ENCODE measurements around the gene ADRA2C.

DNA sequence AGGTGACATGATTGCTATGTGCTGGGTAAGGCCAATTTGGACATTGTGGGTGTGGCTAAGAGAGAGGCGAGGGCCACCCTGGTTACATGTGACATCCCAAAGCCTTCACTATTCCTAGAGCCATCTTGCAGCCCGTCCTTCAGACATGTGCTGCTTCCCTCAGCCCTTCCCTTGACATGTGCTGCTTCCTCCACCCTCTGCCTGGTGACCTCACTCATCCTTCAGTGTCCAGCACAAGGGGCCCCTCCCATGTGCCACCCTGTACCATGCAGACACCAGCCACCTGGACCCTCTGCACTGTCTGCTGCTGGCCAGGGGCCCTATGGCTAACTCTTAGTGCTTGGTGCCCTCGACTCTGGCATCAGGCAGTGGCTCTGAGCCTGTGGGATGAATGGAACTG, 27.4 kb downstream of the ADRA2C start:
- TF ChIP-seq, protein P1, sequence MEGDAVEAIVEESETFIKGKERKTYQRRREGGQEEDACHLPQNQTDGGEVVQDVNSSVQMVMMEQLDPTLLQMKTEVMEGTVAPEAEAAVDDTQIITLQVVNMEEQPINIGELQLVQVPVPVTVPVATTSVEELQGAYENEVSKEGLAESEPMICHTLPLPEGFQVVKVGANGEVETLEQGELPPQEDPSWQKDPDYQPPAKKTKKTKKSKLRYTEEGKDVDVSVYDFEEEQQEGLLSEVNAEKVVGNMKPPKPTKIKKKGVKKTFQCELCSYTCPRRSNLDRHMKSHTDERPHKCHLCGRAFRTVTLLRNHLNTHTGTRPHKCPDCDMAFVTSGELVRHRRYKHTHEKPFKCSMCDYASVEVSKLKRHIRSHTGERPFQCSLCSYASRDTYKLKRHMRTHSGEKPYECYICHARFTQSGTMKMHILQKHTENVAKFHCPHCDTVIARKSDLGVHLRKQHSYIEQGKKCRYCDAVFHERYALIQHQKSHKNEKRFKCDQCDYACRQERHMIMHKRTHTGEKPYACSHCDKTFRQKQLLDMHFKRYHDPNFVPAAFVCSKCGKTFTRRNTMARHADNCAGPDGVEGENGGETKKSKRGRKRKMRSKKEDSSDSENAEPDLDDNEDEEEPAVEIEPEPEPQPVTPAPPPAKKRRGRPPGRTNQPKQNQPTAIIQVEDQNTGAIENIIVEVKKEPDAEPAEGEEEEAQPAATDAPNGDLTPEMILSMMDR (conservative IDR thresholded peaks at IDR 0.05; ENCODE audit: low read depth in 2 of 2) = no peak
- TF ChIP-seq CREB1 (CRISPR knock-in tag; IDR thresholded peaks at IDR 0.05; ENCODE audit: low read depth) (no peak), EZH2 (IDR thresholded peaks at IDR 0.05; ENCODE audit: low read depth, unreplicated experiment) (no peak), POLR2AphosphoS5 (IDR thresholded peaks at IDR 0.05; ENCODE audit: low read depth) (no peak), JUNB (IDR thresholded peaks at IDR 0.05; ENCODE audit: unreplicated experiment) (no peak), EZH2phosphoT487 (IDR thresholded peaks at IDR 0.05; ENCODE audit: unreplicated experiment) (no peak), STAT1 (IDR thresholded peaks at IDR 0.05; ENCODE audit: unreplicated experiment) (no peak), NANOG (IDR thresholded peaks at IDR 0.05; ENCODE audit: borderline replicate concordance) (no peak), ZNF331 (CRISPR knock-in tag; IDR thresholded peaks at IDR 0.05; ENCODE audit: low read depth) (no peak)
- TF ChIP-seq, protein P2, sequence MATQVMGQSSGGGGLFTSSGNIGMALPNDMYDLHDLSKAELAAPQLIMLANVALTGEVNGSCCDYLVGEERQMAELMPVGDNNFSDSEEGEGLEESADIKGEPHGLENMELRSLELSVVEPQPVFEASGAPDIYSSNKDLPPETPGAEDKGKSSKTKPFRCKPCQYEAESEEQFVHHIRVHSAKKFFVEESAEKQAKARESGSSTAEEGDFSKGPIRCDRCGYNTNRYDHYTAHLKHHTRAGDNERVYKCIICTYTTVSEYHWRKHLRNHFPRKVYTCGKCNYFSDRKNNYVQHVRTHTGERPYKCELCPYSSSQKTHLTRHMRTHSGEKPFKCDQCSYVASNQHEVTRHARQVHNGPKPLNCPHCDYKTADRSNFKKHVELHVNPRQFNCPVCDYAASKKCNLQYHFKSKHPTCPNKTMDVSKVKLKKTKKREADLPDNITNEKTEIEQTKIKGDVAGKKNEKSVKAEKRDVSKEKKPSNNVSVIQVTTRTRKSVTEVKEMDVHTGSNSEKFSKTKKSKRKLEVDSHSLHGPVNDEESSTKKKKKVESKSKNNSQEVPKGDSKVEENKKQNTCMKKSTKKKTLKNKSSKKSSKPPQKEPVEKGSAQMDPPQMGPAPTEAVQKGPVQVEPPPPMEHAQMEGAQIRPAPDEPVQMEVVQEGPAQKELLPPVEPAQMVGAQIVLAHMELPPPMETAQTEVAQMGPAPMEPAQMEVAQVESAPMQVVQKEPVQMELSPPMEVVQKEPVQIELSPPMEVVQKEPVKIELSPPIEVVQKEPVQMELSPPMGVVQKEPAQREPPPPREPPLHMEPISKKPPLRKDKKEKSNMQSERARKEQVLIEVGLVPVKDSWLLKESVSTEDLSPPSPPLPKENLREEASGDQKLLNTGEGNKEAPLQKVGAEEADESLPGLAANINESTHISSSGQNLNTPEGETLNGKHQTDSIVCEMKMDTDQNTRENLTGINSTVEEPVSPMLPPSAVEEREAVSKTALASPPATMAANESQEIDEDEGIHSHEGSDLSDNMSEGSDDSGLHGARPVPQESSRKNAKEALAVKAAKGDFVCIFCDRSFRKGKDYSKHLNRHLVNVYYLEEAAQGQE (IDR thresholded peaks at IDR 0.05; ENCODE audit: unreplicated experiment) = no peak
- TF ChIP-seq, protein P3, sequence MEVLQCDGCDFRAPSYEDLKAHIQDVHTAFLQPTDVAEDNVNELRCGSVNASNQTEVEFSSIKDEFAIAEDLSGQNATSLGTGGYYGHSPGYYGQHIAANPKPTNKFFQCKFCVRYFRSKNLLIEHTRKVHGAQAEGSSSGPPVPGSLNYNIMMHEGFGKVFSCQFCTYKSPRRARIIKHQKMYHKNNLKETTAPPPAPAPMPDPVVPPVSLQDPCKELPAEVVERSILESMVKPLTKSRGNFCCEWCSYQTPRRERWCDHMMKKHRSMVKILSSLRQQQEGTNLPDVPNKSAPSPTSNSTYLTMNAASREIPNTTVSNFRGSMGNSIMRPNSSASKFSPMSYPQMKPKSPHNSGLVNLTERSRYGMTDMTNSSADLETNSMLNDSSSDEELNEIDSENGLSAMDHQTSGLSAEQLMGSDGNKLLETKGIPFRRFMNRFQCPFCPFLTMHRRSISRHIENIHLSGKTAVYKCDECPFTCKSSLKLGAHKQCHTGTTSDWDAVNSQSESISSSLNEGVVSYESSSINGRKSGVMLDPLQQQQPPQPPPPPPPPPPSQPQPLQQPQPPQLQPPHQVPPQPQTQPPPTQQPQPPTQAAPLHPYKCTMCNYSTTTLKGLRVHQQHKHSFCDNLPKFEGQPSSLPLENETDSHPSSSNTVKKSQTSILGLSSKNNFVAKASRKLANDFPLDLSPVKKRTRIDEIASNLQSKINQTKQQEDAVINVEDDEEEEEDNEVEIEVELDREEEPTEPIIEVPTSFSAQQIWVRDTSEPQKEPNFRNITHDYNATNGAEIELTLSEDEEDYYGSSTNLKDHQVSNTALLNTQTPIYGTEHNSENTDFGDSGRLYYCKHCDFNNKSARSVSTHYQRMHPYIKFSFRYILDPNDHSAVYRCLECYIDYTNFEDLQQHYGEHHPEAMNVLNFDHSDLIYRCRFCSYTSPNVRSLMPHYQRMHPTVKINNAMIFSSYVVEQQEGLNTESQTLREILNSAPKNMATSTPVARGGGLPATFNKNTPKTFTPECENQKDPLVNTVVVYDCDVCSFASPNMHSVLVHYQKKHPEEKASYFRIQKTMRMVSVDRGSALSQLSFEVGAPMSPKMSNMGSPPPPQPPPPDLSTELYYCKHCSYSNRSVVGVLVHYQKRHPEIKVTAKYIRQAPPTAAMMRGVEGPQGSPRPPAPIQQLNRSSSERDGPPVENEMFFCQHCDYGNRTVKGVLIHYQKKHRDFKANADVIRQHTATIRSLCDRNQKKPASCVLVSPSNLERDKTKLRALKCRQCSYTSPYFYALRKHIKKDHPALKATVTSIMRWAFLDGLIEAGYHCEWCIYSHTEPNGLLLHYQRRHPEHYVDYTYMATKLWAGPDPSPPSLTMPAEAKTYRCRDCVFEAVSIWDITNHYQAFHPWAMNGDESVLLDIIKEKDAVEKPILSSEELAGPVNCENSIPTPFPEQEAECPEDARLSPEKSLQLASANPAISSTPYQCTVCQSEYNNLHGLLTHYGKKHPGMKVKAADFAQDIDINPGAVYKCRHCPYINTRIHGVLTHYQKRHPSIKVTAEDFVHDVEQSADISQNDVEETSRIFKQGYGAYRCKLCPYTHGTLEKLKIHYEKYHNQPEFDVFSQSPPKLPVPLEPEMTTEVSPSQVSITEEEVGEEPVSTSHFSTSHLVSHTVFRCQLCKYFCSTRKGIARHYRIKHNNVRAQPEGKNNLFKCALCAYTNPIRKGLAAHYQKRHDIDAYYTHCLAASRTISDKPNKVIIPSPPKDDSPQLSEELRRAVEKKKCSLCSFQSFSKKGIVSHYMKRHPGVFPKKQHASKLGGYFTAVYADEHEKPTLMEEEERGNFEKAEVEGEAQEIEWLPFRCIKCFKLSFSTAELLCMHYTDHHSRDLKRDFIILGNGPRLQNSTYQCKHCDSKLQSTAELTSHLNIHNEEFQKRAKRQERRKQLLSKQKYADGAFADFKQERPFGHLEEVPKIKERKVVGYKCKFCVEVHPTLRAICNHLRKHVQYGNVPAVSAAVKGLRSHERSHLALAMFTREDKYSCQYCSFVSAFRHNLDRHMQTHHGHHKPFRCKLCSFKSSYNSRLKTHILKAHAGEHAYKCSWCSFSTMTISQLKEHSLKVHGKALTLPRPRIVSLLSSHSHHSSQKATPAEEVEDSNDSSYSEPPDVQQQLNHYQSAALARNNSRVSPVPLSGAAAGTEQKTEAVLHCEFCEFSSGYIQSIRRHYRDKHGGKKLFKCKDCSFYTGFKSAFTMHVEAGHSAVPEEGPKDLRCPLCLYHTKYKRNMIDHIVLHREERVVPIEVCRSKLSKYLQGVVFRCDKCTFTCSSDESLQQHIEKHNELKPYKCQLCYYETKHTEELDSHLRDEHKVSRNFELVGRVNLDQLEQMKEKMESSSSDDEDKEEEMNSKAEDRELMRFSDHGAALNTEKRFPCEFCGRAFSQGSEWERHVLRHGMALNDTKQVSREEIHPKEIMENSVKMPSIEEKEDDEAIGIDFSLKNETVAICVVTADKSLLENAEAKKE (CRISPR knock-in tag; IDR thresholded peaks at IDR 0.05) = no peak

Measured in GM23338 (cell line).